GM23338 (cell line): Measurements from ENCODE around the gene ZFHX2. TPM values are rescaled to one million over a fixed set of nuclear protein-coding genes. Genes with fewer than 3 reads are reported as not detected.

Source experiments
- ATAC-seq: fragments of 200-7000 bp; cut with Tn5 transposase; 3 replicates; pipeline ENCODE4 v1.9.1; 2020
- DNase-seq: peaks from one replicate; pipeline ENCODE4 v3.0.0-alpha.2; 2015; ENCODE audit warnings: low spot score
- H2AFZ ChIP-seq: fragments of 200-600 bp; sonication (generic); 2 replicates; pipeline ENCODE4 v1.8.0; 2016; ENCODE audit warnings: antibody characterized with exemption, mild to moderate bottlenecking, moderate library complexity
- H3F3A ChIP-seq: fragments of 200-600 bp; sonication (generic); replicated peaks from 2 replicates; pipeline ENCODE4 v1.8.0; 2017; ENCODE audit warnings: antibody characterized with exemption, mixed run types, low read depth
- H3K27ac ChIP-seq: fragments of 200-600 bp; sonication (generic); 2 replicates; pipeline ENCODE4 v1.6.1; 2016; ENCODE audit warnings: low read depth
- H3K27me3 ChIP-seq: fragments of 200-600 bp; sonication (generic); 2 replicates; pipeline ENCODE4 v1.8.0; 2016; ENCODE audit warnings: mild to moderate bottlenecking, mixed run types, moderate library complexity; ENCODE audit not compliant: insufficient read depth
- H3K36me3 ChIP-seq: fragments of 200-600 bp; sonication (generic); 2 replicates; pipeline ENCODE4 v1.8.0; 2016; ENCODE audit warnings: mild to moderate bottlenecking; ENCODE audit not compliant: insufficient read depth
- H3K4me1 ChIP-seq: fragments of 200-600 bp; sonication (generic); 2 replicates; pipeline ENCODE4 v1.8.0; 2016; ENCODE audit warnings: mild to moderate bottlenecking, moderate library complexity; ENCODE audit not compliant: insufficient read depth
- H3K4me2 ChIP-seq: fragments of 200-600 bp; sonication (generic); 2 replicates; pipeline ENCODE4 v1.7.1; 2017; ENCODE audit warnings: mixed run types
- H3K4me3 ChIP-seq: fragments of 200-600 bp; sonication (generic); 2 replicates; pipeline ENCODE4 v1.6.1; 2016; ENCODE audit warnings: mixed run types
- H3K79me2 ChIP-seq: fragments of 200-600 bp; sonication (generic); replicated peaks from 2 replicates; pipeline ENCODE4 v1.8.0; 2017; ENCODE audit warnings: mild to moderate bottlenecking; ENCODE audit not compliant: insufficient read depth
- H3K9me2 ChIP-seq: fragments of 200-600 bp; sonication (generic); 2 replicates; pipeline ENCODE4 v1.8.0; 2017; ENCODE audit not compliant: insufficient read depth
- H4K20me1 ChIP-seq: fragments of 200-600 bp; sonication (generic); replicated peaks from 2 replicates; pipeline ENCODE4 v1.8.0; 2017; ENCODE audit warnings: mild to moderate bottlenecking; ENCODE audit not compliant: insufficient read depth
- H3K27ac Mint-ChIP-seq: 2 replicates; pipeline ENCODE4 v1.8.0; 2020; ENCODE audit warnings: inconsistent platforms, mild to moderate bottlenecking, moderate library complexity, mixed read lengths
- H3K27me3 Mint-ChIP-seq: 3 replicates; pipeline ENCODE4 v1.8.0; 2022; ENCODE audit warnings: low read depth, mild to moderate bottlenecking, moderate library complexity, mixed read lengths, inconsistent platforms; ENCODE audit not compliant: insufficient read depth, poor library complexity
- H3K36me3 Mint-ChIP-seq: 3 replicates; pipeline ENCODE4 v1.8.0; 2021; ENCODE audit warnings: low read depth, mild to moderate bottlenecking, inconsistent platforms, moderate library complexity, mixed read lengths
- H3K4me1 Mint-ChIP-seq: 3 replicates; pipeline ENCODE4 v1.8.0; 2020; ENCODE audit warnings: mild to moderate bottlenecking, inconsistent platforms, mixed read lengths
- H3K4me3 Mint-ChIP-seq: 3 replicates; pipeline ENCODE4 v1.8.0; 2021; ENCODE audit warnings: moderate library complexity, mild to moderate bottlenecking, inconsistent platforms, mixed read lengths
- H3K9me3 Mint-ChIP-seq: 3 replicates; pipeline ENCODE4 v1.8.0; 2020; ENCODE audit warnings: moderate library complexity, mild to moderate bottlenecking, inconsistent platforms, mixed read lengths
- EZH2 ChIP-seq: fragments of 200-600 bp; sonication (generic); IDR thresholded peaks from one replicate; pipeline ENCODE4 v1.8.0; 2017; ENCODE audit warnings: antibody characterized with exemption, mild to moderate bottlenecking, low read depth; ENCODE audit not compliant: unreplicated experiment
- EZH2phosphoT487 ChIP-seq: fragments of 200-600 bp; sonication (generic); IDR thresholded peaks from one replicate; pipeline ENCODE4 v1.8.1; 2018; ENCODE audit warnings: antibody characterized with exemption; ENCODE audit not compliant: unreplicated experiment
- JUNB ChIP-seq: IDR thresholded peaks from one replicate; pipeline ENCODE4 v1.6.1; 2016; ENCODE audit warnings: antibody characterized with exemption; ENCODE audit not compliant: unreplicated experiment
- NANOG ChIP-seq: IDR thresholded peaks from 2 replicates; pipeline ENCODE4 v1.6.1; 2016; ENCODE audit warnings: antibody characterized with exemption, borderline replicate concordance
- POLR2AphosphoS5 ChIP-seq: IDR thresholded peaks from 2 replicates; pipeline ENCODE4 v1.6.1; 2016; ENCODE audit warnings: antibody characterized with exemption, low read depth
- ZNF114 ChIP-seq: fragments of 250-450 bp; sonication (Bioruptor Pico); IDR thresholded peaks from 2 replicates; pipeline ENCODE4 v1.5.0; 2020; ENCODE audit warnings: mild to moderate bottlenecking, moderate library complexity
- ZNF331 ChIP-seq: fragments of 250-450 bp; sonication (Bioruptor Pico); IDR thresholded peaks from 2 replicates; pipeline ENCODE4 v1.5.0; 2020; ENCODE audit warnings: low read depth, mild to moderate bottlenecking, moderate library complexity
- ZNF462 ChIP-seq: fragments of 250-450 bp; sonication (Bioruptor Pico); IDR thresholded peaks from 2 replicates; pipeline ENCODE4 v1.5.0; 2020; ENCODE audit warnings: mild to moderate bottlenecking, moderate library complexity
- polyA plus RNA-seq: library from polyadenylated mRNA; unstranded; fragments of >200 nt; fragmentation: Nextera tagmentation; extraction: Ambion mirVana; gene quantifications from 2 replicates; pipeline ENCODE4 v1.2.1, GENCODE V29; 2016
- total RNA-seq: library from RNA; depleted of rRNA; stranded (reverse); fragments of >200 nt; shearing (Covaris generic); gene quantifications from 2 replicates; pipeline ENCODE4 v1.2.3, GENCODE V29; 2014
- TF ChIP-seq, protein P1 (sequence below): IDR thresholded peaks from 2 replicates; pipeline ENCODE4 v1.6.1; 2016; ENCODE audit warnings: antibody characterized with exemption

Gene ZFHX2
- total and polyA plus RNA-seq, 2 experiments from 2014 or later, result 11.6 to 18.5 TPM

GRCh38 chr14:23539248-23540140 is 12.1 kb downstream of the ZFHX2 start (continued):
- TF ChIP-seq ZNF462 (CRISPR knock-in tag), result no peak

DNA sequence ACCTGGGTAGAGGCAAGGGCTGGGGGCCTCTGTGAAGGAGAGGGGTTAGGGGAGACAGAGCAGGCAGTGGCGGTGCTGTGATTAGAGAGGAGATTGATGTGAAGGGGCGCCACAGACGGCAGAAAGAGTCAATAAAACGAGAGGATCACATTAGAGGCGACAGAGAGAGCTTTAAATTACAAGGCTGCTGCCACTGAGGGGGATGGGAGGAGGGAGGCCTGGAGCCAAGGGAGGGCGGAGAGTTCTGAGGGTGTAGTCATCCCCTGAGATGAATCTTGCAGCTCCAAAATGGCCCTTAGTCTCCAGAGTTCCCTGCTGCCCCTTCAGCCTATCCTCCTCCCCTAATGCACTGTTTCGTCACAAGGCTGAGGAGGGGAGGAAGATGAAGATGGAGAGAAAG is 12.8 kb downstream of the ZFHX2 start:
- H3K4me1 ChIP-seq, result peaks cover 50% of the 10 kb centered on the region
- H3K27ac ChIP-seq, result peak overlapping the region; percentile 100
- peaks cover 6% of the 10 kb centered on the region; the same call in 1 of the 2 replicates for H3K36me3 ChIP-seq
- no peaks in the 10 kb centered on the region for H4K20me1 ChIP-seq
- H3K27me3 Mint-ChIP-seq, result peaks cover 22% of the 10 kb centered on the region
- H3K27ac Mint-ChIP-seq, result peak overlapping the region; percentile 96
- peaks cover 31% of the 10 kb centered on the region for H3K79me2 ChIP-seq
- no peaks in the 10 kb centered on the region for H3K9me3 Mint-ChIP-seq
- H3K4me1 Mint-ChIP-seq, result peaks cover 62% of the 10 kb centered on the region
- H3K36me3 Mint-ChIP-seq, result peaks cover 47% of the 10 kb centered on the region
- ATAC-seq (peak; percentile 31), DNase-seq (peak; percentile 79)
- H3K4me2 ChIP-seq, result peak overlapping the region; percentile 90
- no peak overlapping the region for H2AFZ ChIP-seq
- peak overlapping the region; percentile 60 for H3K4me3 ChIP-seq
- H3K27me3 ChIP-seq, result no peaks in the 10 kb centered on the region
- H3K9me2 ChIP-seq, result no peaks in the 10 kb centered on the region
- H3F3A ChIP-seq, result peaks cover 11% of the 10 kb centered on the region
- peak overlapping the region; percentile 85 for H3K4me3 Mint-ChIP-seq
- TF ChIP-seq JUNB (no peak), EZH2 (no peak), ZNF331 (CRISPR knock-in tag) (no peak), EZH2phosphoT487 (no peak), ZNF114 (CRISPR knock-in tag) (no peak), NANOG (no peak), POLR2AphosphoS5 (peak; percentile 47; the same call in 1 of the 2 replicates)
- TF ChIP-seq, protein P1, sequence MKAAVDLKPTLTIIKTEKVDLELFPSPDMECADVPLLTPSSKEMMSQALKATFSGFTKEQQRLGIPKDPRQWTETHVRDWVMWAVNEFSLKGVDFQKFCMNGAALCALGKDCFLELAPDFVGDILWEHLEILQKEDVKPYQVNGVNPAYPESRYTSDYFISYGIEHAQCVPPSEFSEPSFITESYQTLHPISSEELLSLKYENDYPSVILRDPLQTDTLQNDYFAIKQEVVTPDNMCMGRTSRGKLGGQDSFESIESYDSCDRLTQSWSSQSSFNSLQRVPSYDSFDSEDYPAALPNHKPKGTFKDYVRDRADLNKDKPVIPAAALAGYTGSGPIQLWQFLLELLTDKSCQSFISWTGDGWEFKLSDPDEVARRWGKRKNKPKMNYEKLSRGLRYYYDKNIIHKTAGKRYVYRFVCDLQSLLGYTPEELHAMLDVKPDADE, result no peak
